Measurements from ENCODE around the gene PRELP. TPM values are rescaled to one million over a fixed set of nuclear protein-coding genes. Genes with fewer than 3 reads are reported as not detected.
A peak's percentile ranks its signal among the peaks of the same experiment; 100 is the strongest.

Gene PRELP
- total and polyA plus RNA-seq, 2 of the 8 experiments (the other 6 are each of a cell fraction or from before 2014, with no cell fraction given): 0.13 to 0.23 TPM

- TF ChIP-seq SIX5 (IDR thresholded peaks at IDR 0.05; ENCODE audit: low read depth, low read length) (no peak), ATF3 (IDR thresholded peaks at IDR 0.05; ENCODE audit: insufficient read depth, low read depth, low read length) (no peak), EP300 (IDR thresholded peaks at IDR 0.05; ENCODE audit: borderline replicate concordance in 1 of 2, low read depth in 2 of 2, low read length in 2 of 2) (peak in 1 of 2 experiments; percentile 96; a peak in 2 of 3 replicates), MAFK (IDR thresholded peaks at IDR 0.05; ENCODE audit: low read depth, low read length) (no peak), MAX (IDR thresholded peaks at IDR 0.05) (no peak), POU5F1 (IDR thresholded peaks at IDR 0.05; ENCODE audit: low read depth, low read length) (peak; percentile 80; the same call in 1 of the 2 replicates), RXRA (IDR thresholded peaks at IDR 0.05; ENCODE audit: insufficient read depth, low read depth, low read length) (no peak), EGR1 (IDR thresholded peaks at IDR 0.05; ENCODE audit: borderline replicate concordance, low read depth, low read length) (no peak), JUND (IDR thresholded peaks at IDR 0.05; ENCODE audit: low read length) (peak; percentile 95), TBP (IDR thresholded peaks at IDR 0.05; ENCODE audit: low read depth, low read length) (no peak), CBX8 (IDR thresholded peaks at IDR 0.05; ENCODE audit: borderline replicate concordance, low read depth, low read length) (no peak), ZNF274 (IDR thresholded peaks at IDR 0.05; ENCODE audit: borderline replicate concordance, extremely low read depth, low read length) (no peak), TCF12 (IDR thresholded peaks at IDR 0.05; ENCODE audit: low read depth, low read length) (peak; percentile 92), SP4 (IDR thresholded peaks at IDR 0.05; ENCODE audit: low read length) (no peak), KDM1A (IDR thresholded peaks at IDR 0.05; ENCODE audit: borderline replicate concordance, low read length) (no peak), RAD21 (IDR thresholded peaks at IDR 0.05 in 1 of 2, conservative IDR thresholded peaks at IDR 0.05 in 1 of 2; ENCODE audit: low read depth in 2 of 2, low read length in 2 of 2) (no peak), NRF1 (IDR thresholded peaks at IDR 0.05; ENCODE audit: low read depth, low read length) (no peak), RNF2 (IDR thresholded peaks at IDR 0.05; ENCODE audit: borderline replicate concordance, low read depth, low read length, missing control alignments, poor library complexity, severe bottlenecking) (no peak), RBBP5 (IDR thresholded peaks at IDR 0.05; ENCODE audit: borderline replicate concordance, low read depth, low read length) (no peak)
Measured at GRCh38 chr1:203519053-203519840, 43.6 kb downstream of the PRELP start (continued).
